ENCODE data around the gene SH3BGRL2.

DNA sequence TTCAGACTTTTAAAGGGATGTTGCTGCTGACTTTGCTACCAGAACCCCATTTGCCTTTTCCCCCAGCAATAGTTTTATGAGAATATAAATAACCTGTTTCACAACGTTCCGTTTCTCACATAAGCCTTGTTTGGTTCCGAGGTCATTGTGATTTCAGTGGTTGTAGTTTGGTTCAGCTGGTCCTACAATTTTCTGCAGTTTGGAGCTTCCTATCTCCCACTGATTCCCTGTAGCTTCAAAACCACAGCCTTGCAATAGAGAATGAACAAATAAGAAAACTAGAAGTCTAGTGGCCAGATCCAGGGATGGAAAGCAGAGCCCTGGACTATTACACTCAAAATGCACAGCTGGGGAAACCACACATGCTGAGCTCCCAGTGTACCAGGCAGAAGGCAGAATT lies 24.1 kb upstream of the SH3BGRL2 start:
- TF ChIP-seq, protein P1, sequence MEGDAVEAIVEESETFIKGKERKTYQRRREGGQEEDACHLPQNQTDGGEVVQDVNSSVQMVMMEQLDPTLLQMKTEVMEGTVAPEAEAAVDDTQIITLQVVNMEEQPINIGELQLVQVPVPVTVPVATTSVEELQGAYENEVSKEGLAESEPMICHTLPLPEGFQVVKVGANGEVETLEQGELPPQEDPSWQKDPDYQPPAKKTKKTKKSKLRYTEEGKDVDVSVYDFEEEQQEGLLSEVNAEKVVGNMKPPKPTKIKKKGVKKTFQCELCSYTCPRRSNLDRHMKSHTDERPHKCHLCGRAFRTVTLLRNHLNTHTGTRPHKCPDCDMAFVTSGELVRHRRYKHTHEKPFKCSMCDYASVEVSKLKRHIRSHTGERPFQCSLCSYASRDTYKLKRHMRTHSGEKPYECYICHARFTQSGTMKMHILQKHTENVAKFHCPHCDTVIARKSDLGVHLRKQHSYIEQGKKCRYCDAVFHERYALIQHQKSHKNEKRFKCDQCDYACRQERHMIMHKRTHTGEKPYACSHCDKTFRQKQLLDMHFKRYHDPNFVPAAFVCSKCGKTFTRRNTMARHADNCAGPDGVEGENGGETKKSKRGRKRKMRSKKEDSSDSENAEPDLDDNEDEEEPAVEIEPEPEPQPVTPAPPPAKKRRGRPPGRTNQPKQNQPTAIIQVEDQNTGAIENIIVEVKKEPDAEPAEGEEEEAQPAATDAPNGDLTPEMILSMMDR (IDR thresholded peaks at IDR 0.05; ENCODE audit: borderline replicate concordance, extremely low read depth, low read length, poor library complexity, severe bottlenecking), result no peak
- no peak for TF ChIP-seq EZH2 (IDR thresholded peaks at IDR 0.05; ENCODE audit: borderline replicate concordance, low read depth, low read length, severe bottlenecking)

All from DND-41 (cell line).